Tongue (tissue), 2 donors: ENCODE measurements around the gene PACSIN1. TPM values are rescaled to one million over a fixed set of nuclear protein-coding genes. Genes with fewer than 3 reads are reported as not detected.
A peak's percentile ranks its signal among the peaks of the same experiment; 100 is the strongest.
"Not testable (repeated sequence)": the region's sequence is repeated elsewhere in the genome, so short reads cannot be mapped to it uniquely, and the experiment has no call there.

ENCODE experiments used
- DNase-seq: peaks from one replicate; pipeline ENCODE4 v3.0.0-alpha.2; 2015
- total RNA-seq: library from RNA; depleted of rRNA; stranded (reverse); fragments of >200 nt; gene quantifications from one replicate; pipeline ENCODE4 v1.2.3, GENCODE V29; 2014

Gene PACSIN1
- total RNA-seq, 1 donor from 2014 or later: 0.10 TPM

GRCh38 chr6:34457742-34458735, 7.8 kb upstream of the PACSIN1 start:
- DNase-seq: no peak

GRCh38 chr6:34459899-34460593, 5.8 kb upstream of the PACSIN1 start:
- peak; percentile 50 for DNase-seq

DNA sequence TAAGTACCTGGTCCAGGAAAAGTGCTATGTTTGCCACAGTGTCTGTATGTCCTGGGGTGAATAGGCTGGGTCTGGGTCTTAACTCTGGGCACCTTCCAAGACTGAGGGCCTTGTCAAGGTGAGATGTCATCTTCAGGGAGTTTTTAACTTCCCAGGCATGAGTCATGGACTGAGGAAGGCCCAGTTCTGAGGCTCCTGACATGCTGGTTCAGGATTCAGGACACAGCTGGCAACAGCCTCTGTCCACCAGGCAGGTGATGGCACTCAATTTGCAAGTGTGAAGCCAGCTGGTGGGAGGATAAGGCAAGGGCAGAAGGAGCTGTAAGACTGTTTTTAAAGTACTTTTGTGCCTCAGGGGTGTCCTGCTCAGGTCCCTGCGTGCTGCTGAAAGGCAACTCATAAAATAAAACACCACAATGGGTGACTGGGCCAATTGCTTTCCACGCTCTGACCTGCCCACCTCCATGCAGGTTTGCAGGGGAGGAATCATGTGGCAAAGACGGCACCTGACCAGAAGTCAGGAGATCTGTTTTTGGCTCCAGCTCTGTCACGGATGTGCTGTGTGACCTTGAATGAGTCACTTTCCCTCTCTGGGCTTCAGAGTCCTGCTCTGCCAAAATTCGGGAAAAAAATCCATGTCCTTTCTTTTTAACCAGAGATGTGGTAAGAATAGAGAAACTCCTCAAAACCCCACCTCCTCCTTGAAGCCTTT, 4.9 kb upstream of the PACSIN1 start:
- no peak for DNase-seq

GRCh38 chr6:34462010-34462409, 3.9 kb upstream of the PACSIN1 start:
- DNase-seq: no peak

DNA sequence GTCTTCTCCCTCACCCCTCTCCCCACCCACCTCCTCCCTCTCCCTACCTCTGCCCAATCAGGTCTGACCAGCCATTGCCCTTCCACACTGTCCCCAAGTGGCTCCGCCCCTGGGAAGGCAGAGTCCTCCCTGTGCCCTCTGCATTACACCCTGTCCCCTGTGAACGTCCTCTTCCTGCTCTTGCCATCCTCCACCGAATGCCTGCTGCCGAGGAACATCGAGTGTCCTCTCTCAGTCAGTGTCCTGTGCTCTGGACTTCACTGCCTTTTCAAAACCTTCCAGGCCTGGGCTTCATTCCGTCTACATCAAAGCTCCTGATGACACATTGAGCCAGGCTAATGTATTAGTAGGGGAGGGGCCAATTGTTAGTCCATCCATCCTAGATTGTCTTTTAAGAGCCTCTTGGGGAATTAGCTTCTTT, 3.3 kb upstream of the PACSIN1 start:
- DNase-seq: no peak

- no peak for DNase-seq
Observed at GRCh38 chr6:34463299-34463698, 2.6 kb upstream of the PACSIN1 start.

DNA sequence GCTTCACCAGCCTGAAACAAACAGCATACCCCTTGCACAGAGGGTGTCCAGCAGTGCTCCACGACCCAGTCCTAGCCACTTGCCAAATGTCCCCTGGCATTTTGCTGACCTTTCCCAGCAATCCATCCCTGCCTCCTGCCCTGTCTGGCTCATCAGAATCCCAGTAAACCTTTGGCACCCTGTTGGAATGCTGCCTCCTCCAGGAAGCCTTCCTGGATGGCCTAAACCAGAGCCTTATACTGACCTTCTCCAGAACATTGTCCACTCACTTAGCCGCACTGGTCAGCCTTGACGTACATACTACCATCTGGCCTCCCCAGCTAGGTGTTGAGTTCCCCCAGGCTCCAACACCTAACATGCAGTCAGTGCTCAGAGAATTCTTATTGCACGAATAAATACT, 2.0 kb upstream of the PACSIN1 start:
- DNase-seq: no peak

GRCh38 chr6:34466242-34467185, 638 bp downstream of the PACSIN1 start:
- no peak for DNase-seq

- DNase-seq: no peak
Observed at GRCh38 chr6:34468378-34468892, 2.6 kb downstream of the PACSIN1 start.

GRCh38 chr6:34469499-34469898, 3.6 kb downstream of the PACSIN1 start:
- DNase-seq: no peak

- no peak for DNase-seq
Observed at GRCh38 chr6:34472425-34472824, 6.5 kb downstream of the PACSIN1 start.

DNA sequence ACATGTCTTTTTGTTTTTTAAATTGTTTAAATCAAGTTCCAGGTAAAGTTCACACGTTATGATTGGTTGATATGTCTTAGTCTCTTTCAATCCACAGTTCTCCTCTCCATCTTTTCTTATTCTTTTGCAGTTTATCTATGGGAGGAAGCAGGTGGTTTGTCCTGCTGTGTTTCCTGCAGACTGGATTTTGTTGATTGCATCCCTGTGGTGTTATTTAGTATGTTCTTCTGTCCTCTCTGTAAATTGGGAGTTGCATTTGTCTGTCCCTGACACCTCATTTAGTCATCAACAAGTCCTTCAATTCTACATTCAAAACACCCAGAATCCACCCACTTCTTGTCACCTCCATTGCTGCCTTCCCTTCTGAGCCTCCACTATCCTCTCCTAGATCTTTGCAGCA, 8.1 kb downstream of the PACSIN1 start:
- no peak for DNase-seq

DNA sequence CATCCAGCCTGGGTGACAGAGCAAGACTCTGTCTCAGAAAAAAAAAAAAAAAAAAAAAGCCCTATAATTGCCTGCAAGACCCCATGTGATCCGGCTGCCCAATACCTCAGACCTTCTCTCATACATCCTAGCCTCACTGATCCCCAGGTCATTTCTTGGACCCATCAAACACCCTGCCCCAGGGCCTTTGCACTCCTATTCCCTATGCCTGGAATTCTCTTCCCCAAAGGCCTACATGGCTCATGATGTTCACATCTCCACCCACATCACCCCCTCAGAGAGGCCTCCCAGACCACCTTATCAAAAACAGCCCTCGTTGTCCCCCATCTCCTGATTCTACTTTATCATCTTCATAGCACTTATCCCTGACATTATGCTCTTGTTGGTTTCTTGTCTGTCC, 8.9 kb downstream of the PACSIN1 start:
- no peak for DNase-seq

DNA sequence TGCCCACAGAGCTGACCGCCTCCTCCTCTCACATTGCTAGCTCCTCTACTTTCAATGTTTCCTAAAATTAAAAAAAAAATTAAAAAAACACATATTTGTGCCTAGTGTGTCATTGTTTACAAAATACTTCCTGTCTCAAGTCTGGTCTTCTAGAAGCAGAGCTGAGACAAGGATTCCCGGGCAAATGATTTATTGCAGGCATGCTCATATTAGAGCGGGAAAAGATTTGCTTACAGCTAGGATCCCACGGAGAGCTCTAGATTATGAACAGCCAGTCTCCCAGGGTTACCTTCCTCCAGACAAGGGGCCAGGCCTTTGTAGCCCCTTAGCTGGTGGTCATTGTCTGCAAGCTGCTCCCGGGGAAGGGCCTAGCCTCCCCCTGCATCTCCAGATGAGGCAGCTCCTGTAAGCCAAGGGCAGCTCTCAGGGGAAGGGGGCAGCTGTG, 9.4 kb downstream of the PACSIN1 start:
- DNase-seq: peak; percentile 54

GRCh38 chr6:34475767-34476328, 10.0 kb downstream of the PACSIN1 start:
- no peak for DNase-seq

DNA sequence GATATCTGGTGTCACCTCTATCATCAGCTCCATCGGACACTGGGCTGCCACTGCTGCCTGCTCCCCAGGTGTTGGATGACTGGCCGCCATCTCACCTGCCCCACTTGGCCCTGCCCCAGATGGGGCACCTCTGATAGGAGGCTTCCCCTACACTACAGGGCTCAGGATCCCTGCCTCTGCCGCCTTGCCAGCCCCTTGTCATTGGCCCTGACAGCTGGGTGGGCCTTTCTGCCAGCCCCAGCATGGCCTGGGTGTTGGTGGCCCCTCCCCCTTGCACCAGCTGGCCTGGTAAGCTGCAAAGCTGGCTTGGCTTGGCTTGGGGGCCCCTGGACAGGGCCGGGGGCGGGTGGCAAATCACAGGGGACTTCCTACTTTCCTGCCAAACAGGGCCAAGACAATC, 10.6 kb downstream of the PACSIN1 start:
- DNase-seq: peak; percentile 91

DNA sequence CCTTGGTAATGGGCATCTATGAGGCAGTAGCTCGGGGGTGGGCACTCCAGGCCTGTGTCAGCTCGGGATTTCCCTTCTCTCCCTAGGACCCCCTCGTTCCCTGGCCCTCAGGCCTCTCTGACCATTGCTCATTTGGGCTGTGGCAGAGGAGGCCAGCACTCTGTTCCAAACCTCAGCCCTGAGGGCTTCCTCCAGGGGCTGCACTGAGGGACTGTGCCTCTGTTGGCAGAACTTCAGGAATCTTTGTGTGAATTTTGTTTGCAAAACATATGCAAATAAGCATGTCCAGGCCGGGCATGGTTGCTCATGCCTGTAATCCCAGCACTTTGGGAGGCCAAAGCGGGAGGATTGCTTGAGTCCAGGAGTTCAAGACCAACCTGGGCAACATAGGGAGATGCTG, 11.0 kb downstream of the PACSIN1 start:
- peak; percentile 57 for DNase-seq

- DNase-seq: no peak
Observed at GRCh38 chr6:34478796-34479195, 12.9 kb downstream of the PACSIN1 start.

GRCh38 chr6:34483781-34484180, 17.9 kb downstream of the PACSIN1 start:
- not testable (repeated sequence) for DNase-seq

GRCh38 chr6:34484391-34484790, 18.5 kb downstream of the PACSIN1 start:
- DNase-seq: no peak

GRCh38 chr6:34484899-34485298, 19.0 kb downstream of the PACSIN1 start:
- no peak for DNase-seq
